HEK293T (cell line): ENCODE measurements around the gene TAS1R2.

Experiments used
- BHLHE40 ChIP-seq: fragments of 450-650 bp; IDR thresholded peaks from 2 replicates; pipeline ENCODE4 v1.6.1; 2016; ENCODE audit warnings: mild to moderate bottlenecking, moderate library complexity, borderline replicate concordance
- CTBP1 ChIP-seq: fragments of 450-650 bp; IDR thresholded peaks from 2 replicates; pipeline ENCODE4 v1.6.1; 2016; ENCODE audit warnings: borderline replicate concordance
- ELF4 ChIP-seq: fragments of 450-650 bp; IDR thresholded peaks from 2 replicates; pipeline ENCODE4 v1.6.1; 2017; ENCODE audit warnings: antibody characterized with exemption
- FOXA1 ChIP-seq: fragments of 450-650 bp; IDR thresholded peaks from 2 replicates; pipeline ENCODE4 v1.6.1; 2016; ENCODE audit warnings: mild to moderate bottlenecking
- FOXK2 ChIP-seq: fragments of 450-650 bp; IDR thresholded peaks from 2 replicates; pipeline ENCODE4 v1.6.1; 2016; ENCODE audit warnings: mild to moderate bottlenecking
- FOXM1 ChIP-seq: fragments of 450-650 bp; IDR thresholded peaks from 2 replicates; pipeline ENCODE4 v1.6.1; 2017; ENCODE audit warnings: mild to moderate bottlenecking, borderline replicate concordance
- HDGF ChIP-seq: fragments of 450-650 bp; IDR thresholded peaks from 2 replicates; pipeline ENCODE4 v1.6.1; 2017; ENCODE audit warnings: antibody characterized with exemption, borderline replicate concordance
- PKNOX1 ChIP-seq: fragments of 450-650 bp; IDR thresholded peaks from 2 replicates; pipeline ENCODE4 v1.6.1; 2016
- SP1 ChIP-seq: fragments of 450-650 bp; IDR thresholded peaks from 2 replicates; pipeline ENCODE4 v1.6.1; 2017
- SUZ12 ChIP-seq: fragments of 450-650 bp; IDR thresholded peaks from 2 replicates; pipeline ENCODE4 v1.6.1; 2016; ENCODE audit warnings: mild to moderate bottlenecking

- TF ChIP-seq ELF4 (no peak), FOXA1 (no peak), SUZ12 (no peak), SP1 (no peak), PKNOX1 (no peak), CTBP1 (no peak), FOXK2 (no peak), FOXM1 (no peak), HDGF (no peak), BHLHE40 (no peak)
Measured at GRCh38 chr1:18814874-18815531, 44.5 kb downstream of the TAS1R2 start.
